Measurements from ENCODE around the gene DOCK3. TPM values are rescaled to one million over a fixed set of nuclear protein-coding genes. Genes with fewer than 3 reads are reported as not detected.
"Not testable (repeated sequence)": the region's sequence is repeated elsewhere in the genome, so short reads cannot be mapped to it uniquely, and the experiment has no call there.

Gene DOCK3
- total RNA-seq, 1 experiment from 2014 or later: 8.3 TPM

- no peak overlapping the region for H3T11ph ChIP-seq (ENCODE audit: low read length)
- DNase-seq: no peak
- H3K79me2 ChIP-seq (ENCODE audit: insufficient read depth, low read length): peaks cover 11% of the 10 kb centered on the region
- H3K36me3 Mint-ChIP-seq (ENCODE audit: insufficient read depth in 1 of 3, low read depth in 3 of 3): peaks cover 32 to 51% (median 51%) of the 10 kb centered on the region in 3 experiments
- H3K4ac ChIP-seq (ENCODE audit: low read depth, low read length): no peak overlapping the region
- H3K18ac ChIP-seq (ENCODE audit: insufficient read length, low read depth, low read length): no peak overlapping the region
- peaks cover 2% of the 10 kb centered on the region; the same call in 1 of the 2 replicates for H3K27me3 Mint-ChIP-seq (ENCODE audit: low read depth)
- no CpG with 5 or more reads among the region's 5 CpGs for WGBS (ENCODE audit: extremely low coverage, insufficient read length, low lambda C conversion rate)
- no peaks in the 10 kb centered on the region; a peak in 1 of 5 replicates for H3K9me3 Mint-ChIP-seq
- H4K8ac ChIP-seq (replicated peaks; ENCODE audit: insufficient read length, low read depth, low read length): no peak overlapping the region
- H3K4me1 Mint-ChIP-seq: peaks cover 38 to 52% of the 10 kb centered on the region in 2 experiments
- no peak overlapping the region for H2AFZ ChIP-seq (ENCODE audit: low read length)
- no peak overlapping the region for H2BK120ac ChIP-seq (ENCODE audit: low read depth, low read length, poor library complexity, severe bottlenecking)
- peak overlapping the region; percentile 89 for H3K4me2 ChIP-seq (ENCODE audit: insufficient read depth, insufficient read length, low read length)
- no peak overlapping the region for H3K27ac ChIP-seq (ENCODE audit: insufficient read length, low read depth, low read length)
- H3K23me2 ChIP-seq (ENCODE audit: insufficient read length, low read depth, low read length, poor library complexity, severe bottlenecking): peaks cover 16% of the 10 kb centered on the region
- no peak overlapping the region for H3K56ac ChIP-seq (ENCODE audit: insufficient read length, low read depth, low read length)
- no peak overlapping the region for H4K91ac ChIP-seq (ENCODE audit: insufficient read length, low read depth, low read length)
- H3K9ac ChIP-seq (ENCODE audit: extremely low read depth, insufficient read length, low read length): peak overlapping the region; percentile 91
- no peak overlapping the region for H2BK20ac ChIP-seq (ENCODE audit: low read depth, low read length, poor library complexity, severe bottlenecking)
- no peaks in the 10 kb centered on the region for H3K27me3 ChIP-seq (ENCODE audit: insufficient read depth, low read length)
- H4K20me1 ChIP-seq (ENCODE audit: control insufficient read depth, insufficient read depth, insufficient read length): no peaks in the 10 kb centered on the region
- H3K9me3 ChIP-seq (ENCODE audit: control insufficient read depth, low read depth, low read length): no peaks in the 10 kb centered on the region
- no peak overlapping the region for H3K23ac ChIP-seq (ENCODE audit: insufficient read length, low read depth, low read length)
- H3K79me1 ChIP-seq (ENCODE audit: insufficient read depth, low read depth, low read length, poor library complexity, severe bottlenecking): peaks cover 3% of the 10 kb centered on the region
- H3K4me1 ChIP-seq (ENCODE audit: insufficient read depth, low read length): 0 out of 2 replicates have a peak, but pooled peaks cover 6% of the 10 kb centered on the region
- peak overlapping the region in 1 of 3 experiments; percentile 2; a peak in 1 of 7 replicates for H3K27ac Mint-ChIP-seq
- no peak overlapping the region for H2BK12ac ChIP-seq (ENCODE audit: insufficient read length, low read depth, low read length)
- H3K4me3 Mint-ChIP-seq: peak overlapping the region; percentile 95 to 98
- no peak overlapping the region for H2BK15ac ChIP-seq (ENCODE audit: low read depth, low read length)
- no peak overlapping the region for H4K5ac ChIP-seq (ENCODE audit: insufficient read length, low read depth, low read length)
- H3K14ac ChIP-seq (ENCODE audit: insufficient read depth, low read length): no peak overlapping the region
- no peak for TF ChIP-seq CTCF (conservative IDR thresholded peaks at IDR 0.05)
- no peak overlapping the region for H2AK5ac ChIP-seq (ENCODE audit: insufficient read length, low read length)
- H2BK5ac ChIP-seq (ENCODE audit: insufficient read length, low read length): no peak overlapping the region
Observed at GRCh38 chr3:51386852-51387229, 712.1 kb downstream of the DOCK3 start.

- WGBS (ENCODE audit: extremely low coverage, insufficient read length, low lambda C conversion rate): no CpG with 5 or more reads among the region's 6 CpGs
- peaks cover 16% of the 10 kb centered on the region for H3K23me2 ChIP-seq (ENCODE audit: insufficient read length, low read depth, low read length, poor library complexity, severe bottlenecking)
- peak overlapping the region in 1 of 3 experiments; percentile 72; a peak in 1 of 7 replicates for H3K27ac Mint-ChIP-seq
- not testable (repeated sequence) for H2BK12ac ChIP-seq (ENCODE audit: insufficient read length, low read depth, low read length); H4K20me1 ChIP-seq (ENCODE audit: control insufficient read depth, insufficient read depth, insufficient read length); H3K4me1 ChIP-seq (ENCODE audit: insufficient read depth, low read length); H3K56ac ChIP-seq (ENCODE audit: insufficient read length, low read depth, low read length); H3K9ac ChIP-seq (ENCODE audit: extremely low read depth, insufficient read length, low read length); H4K8ac ChIP-seq (replicated peaks; ENCODE audit: insufficient read length, low read depth, low read length); H3K14ac ChIP-seq (ENCODE audit: insufficient read depth, low read length); H3K9me3 ChIP-seq (ENCODE audit: control insufficient read depth, low read depth, low read length); H2BK5ac ChIP-seq (ENCODE audit: insufficient read length, low read length); H4K5ac ChIP-seq (ENCODE audit: insufficient read length, low read depth, low read length); H2AK5ac ChIP-seq (ENCODE audit: insufficient read length, low read length); H3K9me3 Mint-ChIP-seq; H3K27me3 Mint-ChIP-seq (ENCODE audit: low read depth); H2BK20ac ChIP-seq (ENCODE audit: low read depth, low read length, poor library complexity, severe bottlenecking); H3K4ac ChIP-seq (ENCODE audit: low read depth, low read length); H2AFZ ChIP-seq (ENCODE audit: low read length); H3T11ph ChIP-seq (ENCODE audit: low read length); H3K23ac ChIP-seq (ENCODE audit: insufficient read length, low read depth, low read length); H2BK120ac ChIP-seq (ENCODE audit: low read depth, low read length, poor library complexity, severe bottlenecking); H4K91ac ChIP-seq (ENCODE audit: insufficient read length, low read depth, low read length); H3K79me1 ChIP-seq (ENCODE audit: insufficient read depth, low read depth, low read length, poor library complexity, severe bottlenecking); DNase-seq; H3K27me3 ChIP-seq (ENCODE audit: insufficient read depth, low read length); H3K27ac ChIP-seq (ENCODE audit: insufficient read length, low read depth, low read length); H3K18ac ChIP-seq (ENCODE audit: insufficient read length, low read depth, low read length); H3K4me2 ChIP-seq (ENCODE audit: insufficient read depth, insufficient read length, low read length); H2BK15ac ChIP-seq (ENCODE audit: low read depth, low read length)
- H3K79me2 ChIP-seq (ENCODE audit: insufficient read depth, low read length): peaks cover 13% of the 10 kb centered on the region
- peaks cover 33 to 53% (median 49%) of the 10 kb centered on the region in 3 experiments for H3K36me3 Mint-ChIP-seq (ENCODE audit: insufficient read depth in 1 of 3, low read depth in 3 of 3)
- H3K4me3 Mint-ChIP-seq: peak overlapping the region; percentile 95 to 98
- peaks cover 38 to 53% of the 10 kb centered on the region in 2 experiments for H3K4me1 Mint-ChIP-seq
Observed at GRCh38 chr3:51387281-51387680, 712.6 kb downstream of the DOCK3 start.

Measured in H9 (cell line).